Neural progenitor cell (in vitro differentiated cells): ENCODE results near the gene PIP4K2B.

Experiments used
- CTCF ChIP-seq: fragments of 200-600 bp; sonication (generic); IDR thresholded peaks from 2 replicates; pipeline ENCODE4 v1.5.1; 2017; ENCODE audit warnings: antibody characterized with exemption, mild to moderate bottlenecking
- EZH2 ChIP-seq: fragments of 200-600 bp; sonication (generic); IDR thresholded peaks from 2 replicates; pipeline ENCODE4 v1.6.1; 2017; ENCODE audit warnings: antibody characterized with exemption, mild to moderate bottlenecking, moderate library complexity

- TF ChIP-seq CTCF (no peak), EZH2 (no peak)
Measured at GRCh38 chr17:38752308-38753070, 46.9 kb downstream of the PIP4K2B start, which contains the start of gene PSMB3.
